Measurements from ENCODE around the gene OR2B6.

OR2B6 gene

GRCh38 chr6:28000351-28001045, 43.5 kb downstream of the OR2B6 start:
- DNase-seq (ENCODE audit: low read depth, low spot score): no peak

DNA sequence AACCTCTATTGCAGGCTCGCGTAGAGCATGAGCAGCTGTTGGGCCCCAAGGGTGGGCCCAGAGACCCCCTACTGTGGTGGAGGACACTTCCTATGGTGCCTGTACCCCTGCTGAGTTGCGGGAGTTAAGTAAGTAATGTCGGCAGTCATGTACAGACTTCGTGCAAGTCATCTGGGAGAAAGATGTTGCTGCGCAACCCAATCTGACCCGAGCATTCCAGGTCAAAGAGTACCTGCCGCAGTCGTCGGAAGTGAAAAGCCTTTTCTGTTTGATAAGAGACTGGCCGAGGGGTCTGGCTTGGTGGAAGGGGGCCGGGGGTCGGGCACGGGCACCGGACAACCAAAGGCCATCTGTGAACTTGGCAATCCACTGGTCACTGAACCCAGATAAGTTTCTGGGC, 44.3 kb downstream of the OR2B6 start:
- DNase-seq (ENCODE audit: low read depth, low spot score): no peak

- no peak for DNase-seq (ENCODE audit: low read depth, low spot score)
Observed at GRCh38 chr6:28001751-28002150, 44.7 kb downstream of the OR2B6 start.

DNA sequence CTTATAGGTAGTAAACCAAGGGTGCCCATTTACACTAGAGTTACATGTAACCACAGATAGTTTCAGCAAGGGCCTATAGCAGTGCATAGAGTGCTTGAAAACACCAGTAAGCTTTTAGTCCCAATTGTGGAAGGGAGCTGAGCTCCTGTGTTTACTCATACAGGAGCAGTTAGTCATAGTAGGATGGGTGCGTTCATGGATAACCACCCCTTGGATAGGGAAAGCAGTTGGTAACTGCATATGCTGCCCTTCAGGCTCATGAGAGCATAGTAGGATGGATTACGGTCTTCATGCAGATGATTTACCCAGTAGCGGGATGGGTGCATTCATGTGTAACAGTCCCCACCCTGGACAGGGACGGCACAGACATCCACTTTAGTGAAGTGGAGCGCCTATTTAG, 45.1 kb downstream of the OR2B6 start:
- DNase-seq (ENCODE audit: low read depth, low spot score): no peak

GRCh38 chr6:28003059-28003458, 46.0 kb downstream of the OR2B6 start:
- DNase-seq (ENCODE audit: low read depth, low spot score): no peak

DNA sequence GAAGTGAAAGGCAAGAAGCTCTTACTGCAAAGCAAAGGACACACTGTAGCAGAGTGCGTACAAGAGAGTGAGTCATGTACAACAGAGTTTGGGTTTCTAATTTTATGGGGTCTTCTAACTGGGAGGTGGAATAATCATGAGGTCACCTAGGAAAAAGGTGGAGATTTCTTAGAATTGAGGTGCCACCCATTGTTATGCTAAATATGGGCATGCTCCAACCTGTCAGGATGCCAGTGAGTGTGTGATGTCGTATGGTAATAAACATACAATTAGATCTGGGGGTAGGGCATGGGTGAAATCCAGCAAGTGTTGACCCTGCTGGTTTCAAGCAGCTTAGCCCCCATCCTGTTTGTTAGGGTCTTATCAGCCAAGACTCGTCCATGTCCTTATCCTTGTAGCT, 46.6 kb downstream of the OR2B6 start:
- DNase-seq (ENCODE audit: low read depth, low spot score): no peak

DNA sequence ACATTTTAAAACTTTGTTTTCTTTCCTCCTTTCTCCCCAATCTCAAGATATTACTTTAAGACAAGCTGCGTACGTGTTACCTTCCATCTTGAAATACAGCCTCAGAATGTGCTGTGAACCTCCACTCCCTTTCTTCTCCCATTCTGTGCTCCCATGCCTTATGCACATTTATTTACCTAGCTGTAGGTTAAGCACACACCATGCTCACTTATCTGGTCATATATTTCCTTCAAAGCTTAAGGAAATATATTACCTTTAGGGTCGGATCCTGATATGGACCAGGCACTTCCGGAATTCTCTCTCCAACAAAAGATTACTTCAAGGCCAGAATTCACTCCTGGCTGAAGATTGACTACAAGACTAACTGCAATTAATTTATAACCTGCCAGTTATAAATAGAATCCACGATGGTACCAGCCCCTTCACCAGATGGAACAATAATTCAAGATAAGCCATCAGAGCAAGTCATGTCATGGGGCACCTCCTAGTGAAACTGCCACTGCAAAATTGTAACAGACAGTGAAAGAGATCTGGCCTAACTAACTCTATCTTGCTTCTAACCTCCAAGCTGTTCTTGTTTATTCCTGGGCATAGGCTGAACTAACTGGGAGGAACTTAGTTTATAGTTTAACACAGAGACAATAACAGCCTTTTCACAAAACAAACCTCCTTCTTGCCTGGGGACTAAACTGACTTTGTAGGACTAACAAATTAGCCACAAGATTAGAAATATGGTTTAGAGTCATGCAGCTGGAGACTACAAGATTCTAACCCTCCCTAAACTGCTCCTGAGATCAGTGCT, 47.5 kb downstream of the OR2B6 start:
- DNase-seq (ENCODE audit: low read depth, low spot score): no peak

- no peak for DNase-seq (ENCODE audit: low read depth, low spot score)
Observed at GRCh38 chr6:28005152-28005890, 48.3 kb downstream of the OR2B6 start.

DNA sequence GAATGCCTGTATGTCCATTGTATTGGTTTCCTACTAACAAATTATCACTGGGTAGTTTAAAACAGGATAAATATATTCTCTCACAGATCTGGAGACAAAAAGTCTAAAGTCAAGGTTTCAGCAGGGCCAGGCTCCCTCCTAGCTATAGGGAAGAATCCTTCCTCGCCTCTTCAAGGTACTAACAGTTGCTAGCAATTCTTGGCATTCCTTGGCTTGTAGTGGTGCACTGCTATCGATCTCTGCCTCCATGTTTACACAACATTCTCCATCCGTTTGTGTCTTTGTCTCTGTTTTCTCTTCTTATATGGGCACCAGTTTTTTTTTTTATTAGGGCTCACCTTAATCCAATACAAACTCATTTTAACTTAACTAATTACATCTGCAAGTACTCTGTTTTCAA, 48.9 kb downstream of the OR2B6 start:
- DNase-seq (ENCODE audit: low read depth, low spot score): no peak
